ENCODE measurements around the gene C16orf74. TPM values are rescaled to one million over a fixed set of nuclear protein-coding genes. Genes with fewer than 3 reads are reported as not detected.

Gene C16orf74
- total and polyA plus RNA-seq, 2 of the 8 experiments (the other 6 are each of a cell fraction or from before 2014, with no cell fraction given): 7.3 to 9.3 TPM

- POLR2A ChIA-PET (ENCODE audit: partially characterized antibody): no interaction called here
- Histone ChIP-seq H2BK120ac (replicated peaks; ENCODE audit: low read depth, low read length) (no peak overlapping the region), H4K5ac (ENCODE audit: insufficient read length, low read depth, low read length) (no peak overlapping the region), H3K36me3 (ENCODE audit: control insufficient read depth in 2 of 4, insufficient read depth in 4 of 4, low read length in 3 of 4) (no peaks in the 10 kb centered on the region), H3K18ac (ENCODE audit: extremely low read depth, low read length) (no peak overlapping the region), H3K23ac (ENCODE audit: insufficient read length) (no peak overlapping the region), H3K9me3 (ENCODE audit: insufficient read depth in 2 of 2, low read depth in 1 of 2, low read length in 1 of 2) (no peaks in the 10 kb centered on the region), H3K27ac (ENCODE audit: low read depth, low read length) (no peak overlapping the region), H3K27me3 (replicated peaks in 1 of 4; ENCODE audit: control insufficient read depth in 3 of 4, extremely low read depth in 1 of 4, insufficient read depth in 3 of 4, low read length in 3 of 4) (no peaks in the 10 kb centered on the region), H3K79me1 (ENCODE audit: low read depth, low read length) (no peaks in the 10 kb centered on the region), H4K91ac (replicated peaks; ENCODE audit: insufficient read length, low read length) (no peak overlapping the region), H3K4me1 (replicated peaks in 1 of 4; ENCODE audit: control insufficient read depth in 3 of 4, insufficient read depth in 4 of 4, low read length in 3 of 4) (peaks cover 0 to 6% (median 2%) of the 10 kb centered on the region in 4 experiments; a peak in 3 of 7 replicates), H2AK5ac (ENCODE audit: low read depth, low read length) (no peak overlapping the region), H4K8ac (ENCODE audit: extremely low read depth, insufficient read depth, low read length) (peak overlapping the region; percentile 57; the same call in 1 of the 2 replicates), H3K56ac (replicated peaks; ENCODE audit: insufficient read length, low read depth, low read length) (no peak overlapping the region), H3K4ac (replicated peaks; ENCODE audit: insufficient read length, low read depth, low read length) (no peak overlapping the region), H3K79me2 (ENCODE audit: control insufficient read depth in 1 of 2, insufficient read depth in 2 of 2, low read length in 2 of 2) (no peaks in the 10 kb centered on the region), H4K20me1 (replicated peaks in 1 of 2; ENCODE audit: control insufficient read depth in 1 of 2, insufficient read depth in 2 of 2, low read length in 2 of 2) (no peaks in the 10 kb centered on the region), H3K9ac (replicated peaks in 1 of 4; ENCODE audit: extremely low read depth in 1 of 4, low read depth in 3 of 4, low read length in 3 of 4) (no peak overlapping the region), H2BK5ac (ENCODE audit: low read depth, low read length) (no peak overlapping the region), H3K4me2 (ENCODE audit: insufficient read depth in 1 of 2, low read depth in 2 of 2, low read length in 2 of 2) (no peak overlapping the region), H2BK15ac (ENCODE audit: low read length) (no peak overlapping the region), H2AFZ (ENCODE audit: low read length) (no peak overlapping the region), H3K23me2 (ENCODE audit: low read depth, low read length) (no peaks in the 10 kb centered on the region), H3K14ac (ENCODE audit: insufficient read length) (no peak overlapping the region), H2BK20ac (ENCODE audit: low read length) (no peak overlapping the region), H2BK12ac (ENCODE audit: low read depth, low read length) (no peak overlapping the region), H3K4me3 (ENCODE audit: extremely low read depth in 1 of 4, insufficient read depth in 2 of 4, low read depth in 3 of 4, low read length in 4 of 4) (no peak overlapping the region)
- CTCF ChIA-PET (ENCODE audit: partially characterized antibody): interaction anchor here (0.9 to 37.0 kb wide), 8 partner anchors 10 to 276 kb away, joined by 3 to 620 read pairs (median 4); no protein-coding TSS in a partner anchor
- no peak for FAIRE-seq
- 90% methylated on average over 16 of the region's 16 CpGs; no CpG with 5 or more reads in 1 of the 2 experiments for whole genome bisulfite sequencing, 2 experiments (ENCODE audit: extremely low coverage in 1 of 2, insufficient coverage in 1 of 2, insufficient read length in 1 of 2, insufficient replicate concordance in 2 of 2, low coverage in 1 of 2, low lambda C conversion rate in 2 of 2, missing lambda C conversion rate in 1 of 2)
- no peak for DNase-seq (ENCODE audit: low read depth in 1 of 2, low spot score in 2 of 2)
- TF ChIP-seq RNF2 (IDR thresholded peaks at IDR 0.05; ENCODE audit: borderline replicate concordance, low read depth, low read length, missing control alignments, poor library complexity, severe bottlenecking): no peak
- TF ChIP-seq TAF7 (optimal IDR thresholded peaks at IDR 0.05; ENCODE audit: borderline replicate concordance, low read depth, low read length): no peak
- TF ChIP-seq GABPA (IDR thresholded peaks at IDR 0.05; ENCODE audit: borderline replicate concordance, insufficient read depth, low read length): no peak
- TF ChIP-seq NANOG (IDR thresholded peaks at IDR 0.05; ENCODE audit: insufficient read depth, low read depth, low read length, poor library complexity, severe bottlenecking): no peak
- no peak for TF ChIP-seq BACH1 (IDR thresholded peaks at IDR 0.05; ENCODE audit: low read length)
- no peak for TF ChIP-seq CREB1 (IDR thresholded peaks at IDR 0.05)
- no peak for TF ChIP-seq USF2 (IDR thresholded peaks at IDR 0.05; ENCODE audit: low read length)
- TF ChIP-seq HDAC6 (IDR thresholded peaks at IDR 0.05; ENCODE audit: low read depth, low read length): no peak
- no peak for TF ChIP-seq RXRA (IDR thresholded peaks at IDR 0.05; ENCODE audit: insufficient read depth, low read depth, low read length)
- TF ChIP-seq TAF1 (IDR thresholded peaks at IDR 0.05; ENCODE audit: low read depth, low read length): no peak
- no peak for TF ChIP-seq RBBP5 (IDR thresholded peaks at IDR 0.05; ENCODE audit: borderline replicate concordance, low read depth, low read length)
- no peak for TF ChIP-seq KDM5A (IDR thresholded peaks at IDR 0.05; ENCODE audit: low read length)
Measured at GRCh38 chr16:85696781-85697180, 54.1 kb downstream of the C16orf74 start.
